K562 (cell line): Measurements from ENCODE around the gene PDZRN4. TPM values are rescaled to one million over a fixed set of nuclear protein-coding genes. Genes with fewer than 3 reads are reported as not detected.

Experiments used
- ATAC-seq: fragments of 200-7000 bp; cut with Tn5 transposase; 3 replicates; pipeline ENCODE4 v1.9.1; 2020; ENCODE audit warnings: moderate library complexity
- BruUV-seq: library from RNA; stranded (reverse); fragments of 400-500 nt; replicated peaks from 2 replicates; lab custom pipeline; 2021; lab: Mats Ljungman, UMichigan
- CTCF ChIA-PET: fragments of 300-600 bp; formaldehyde crosslinking; extraction: SDS; loops from one replicate; lab custom pipeline; 2021; ENCODE audit warnings: low intra/inter-chr PET ratio; lab: Yijun Ruan, JAX
- POLR2A ChIA-PET: fragments of 300-600, 350-650 bp; sonication (Branson Sonifier 250); formaldehyde crosslinking; extraction: SDS; loops from one replicate; lab custom pipeline; 2021; ENCODE audit warnings: antibody characterized with exemption, inconsistent platforms; lab: Yijun Ruan, JAX
- DNase-seq, 4 experiments: peaks; one replicate each; pipeline versions ENCODE4 v3.0.0 to v3.0.0-alpha.2; 2011 to 2018; ENCODE audit warnings: low spot score in 3 of 4, mixed read lengths in 3 of 4; ENCODE audit errors: extremely low read depth in 1 of 4
- FAIRE-seq: peaks from 2 replicates; lab custom pipeline; 2011; peaks lifted over from hg19 to GRCh38; lab: Jason Lieb, UNC
- H2AFZ ChIP-seq: 2 replicates; pipeline ENCODE4 v1.6.0; 2011; ENCODE audit warnings: low read depth, low read length, control low read depth, inconsistent platforms
- H3K27ac ChIP-seq: fragments of 200-600 bp; 3 replicates; pipeline ENCODE4 v1.8.0; 2011; ENCODE audit warnings: low read depth, mild to moderate bottlenecking, control low read depth, inconsistent platforms, low read length, moderate library complexity, mixed read lengths; ENCODE audit errors: extremely low read depth
- H3K27me3 ChIP-seq, 2 experiments: fragments of 300-600 bp in 1 of 2; 2 replicates in 1 of 2; 3 replicates in 1 of 2; pipeline versions ENCODE4 v1.6.0 to v1.8.0; 2011; ENCODE audit warnings: inconsistent platforms in 2 of 2, low read length in 2 of 2, mild to moderate bottlenecking in 1 of 2, mixed read lengths in 1 of 2, moderate library complexity in 1 of 2; ENCODE audit not compliant: control insufficient read depth in 2 of 2, insufficient read depth in 2 of 2
- H3K36me3 ChIP-seq: fragments of 300-600 bp; 3 replicates; pipeline ENCODE4 v1.8.0; 2011; ENCODE audit warnings: mild to moderate bottlenecking, low read length, inconsistent platforms; ENCODE audit not compliant: control insufficient read depth, insufficient read depth
- H3K4me1 ChIP-seq, 2 experiments: fragments of 200-600 bp in 1 of 2; replicated peaks in 1 of 2; 2 replicates in 1 of 2; 3 replicates in 1 of 2; pipeline versions ENCODE4 v1.5.1 to v1.8.0; 2011; ENCODE audit warnings: inconsistent platforms in 2 of 2, low read length in 2 of 2, mild to moderate bottlenecking in 1 of 2, mixed read lengths in 1 of 2, moderate library complexity in 1 of 2; ENCODE audit not compliant: control insufficient read depth in 2 of 2, insufficient read depth in 2 of 2
- H3K4me2 ChIP-seq: 2 replicates; pipeline ENCODE4 v1.6.1; 2011; ENCODE audit warnings: low read length, control low read depth, inconsistent platforms, mixed read lengths; ENCODE audit not compliant: insufficient read depth
- H3K4me3 ChIP-seq: fragments of 200-600 bp; sonication (generic), shearing (Covaris generic); 2 replicates; pipeline ENCODE4 v1.5.1; 2016; ENCODE audit warnings: control low read depth, inconsistent platforms
- H3K79me2 ChIP-seq: fragments of 200-600 bp; 3 replicates; pipeline ENCODE4 v1.8.0; 2011; ENCODE audit warnings: low read length, inconsistent platforms; ENCODE audit not compliant: control insufficient read depth, insufficient read depth
- H3K9ac ChIP-seq, 2 experiments: 2 replicates each; pipeline versions ENCODE4 v1.6.0 to v1.6.1; 2011; ENCODE audit warnings: low read depth in 2 of 2, low read length in 2 of 2, control low read depth in 1 of 2, inconsistent platforms in 1 of 2, mild to moderate bottlenecking in 1 of 2, mixed read lengths in 1 of 2; ENCODE audit not compliant: insufficient read depth in 1 of 2
- H3K9me1 ChIP-seq: one replicate; pipeline ENCODE4 v1.6.0; 2011; ENCODE audit warnings: inconsistent platforms, mild to moderate bottlenecking, low read length, moderate library complexity; ENCODE audit not compliant: control insufficient read depth, insufficient read depth
- H3K9me3 ChIP-seq: replicated peaks from 2 replicates; pipeline ENCODE4 v1.5.1; 2011; ENCODE audit warnings: low read depth, low read length, inconsistent platforms; ENCODE audit not compliant: control insufficient read depth, insufficient read depth
- H4K20me1 ChIP-seq: replicated peaks from 2 replicates; pipeline ENCODE4 v1.6.1; 2011; ENCODE audit warnings: low read length, inconsistent platforms, mixed read lengths; ENCODE audit not compliant: control insufficient read depth, insufficient read depth
- BRF2 ChIP-seq: IDR thresholded peaks from 3 replicates; pipeline ENCODE4 v1.6.1; 2011; ENCODE audit warnings: borderline replicate concordance, mild to moderate bottlenecking; ENCODE audit not compliant: insufficient read length, insufficient read depth
- CSDE1 ChIP-seq, 2 experiments: fragments of 450-650 bp; IDR thresholded peaks; 2 replicates each; pipeline ENCODE4 v1.6.1; 2016; ENCODE audit warnings: mild to moderate bottlenecking in 1 of 2
- E2F6 ChIP-seq, 2 experiments: IDR thresholded peaks; 2 replicates each; pipeline ENCODE4 v1.6.1; 2011; ENCODE audit warnings: borderline replicate concordance in 1 of 2, control low read depth in 1 of 2, low read depth in 1 of 2, low read length in 1 of 2, mild to moderate bottlenecking in 1 of 2, mixed read lengths in 1 of 2, moderate library complexity in 1 of 2; ENCODE audit not compliant: insufficient read depth in 1 of 2, insufficient read length in 1 of 2, poor library complexity in 1 of 2, severe bottlenecking in 1 of 2; ENCODE audit errors: extremely low read depth in 1 of 2
- ETV1 ChIP-seq: fragments of 450-650 bp; conservative IDR thresholded peaks from 2 replicates; pipeline ENCODE4 v1.6.1; 2016; ENCODE audit warnings: missing genetic modification characterization, control low read depth, low read depth, missing compliant biosample characterization
- GABPA ChIP-seq: fragments of 200-800 bp; sonication (Bioruptor generic); conservative IDR thresholded peaks from 2 replicates; pipeline ENCODE4 v1.6.1; 2016; ENCODE audit warnings: low read depth, missing genetic modification characterization, missing compliant biosample characterization
- HDAC6 ChIP-seq: IDR thresholded peaks from 2 replicates; pipeline ENCODE4 v1.6.1; 2012; ENCODE audit warnings: low read depth, mild to moderate bottlenecking, control low read depth, inconsistent platforms, low read length, moderate library complexity
- KAT7 ChIP-seq: sonication (generic); formaldehyde crosslinking; IDR thresholded peaks from 2 replicates; pipeline ENCODE4 v1.8.0; 2022; ENCODE audit warnings: missing genetic modification reagents, mild to moderate bottlenecking, borderline replicate concordance
- KLF16 ChIP-seq: IDR thresholded peaks from 2 replicates; pipeline ENCODE4 v1.6.1; 2016; ENCODE audit warnings: antibody characterized with exemption
- NCOA4 ChIP-seq: fragments of 450-650 bp; IDR thresholded peaks from 2 replicates; pipeline ENCODE4 v1.6.1; 2018; ENCODE audit warnings: mild to moderate bottlenecking; ENCODE audit not compliant: partially characterized antibody
- NR0B1 ChIP-seq: fragments of 450-650 bp; IDR thresholded peaks from one replicate; pipeline ENCODE4 v1.6.1; 2018; ENCODE audit warnings: mild to moderate bottlenecking, moderate library complexity; ENCODE audit not compliant: partially characterized antibody
- PYGO2 ChIP-seq: fragments of 450-650 bp; IDR thresholded peaks from 2 replicates; pipeline ENCODE4 v1.6.1; 2016; ENCODE audit warnings: mild to moderate bottlenecking, missing genetic modification characterization, moderate library complexity, missing compliant biosample characterization
- RFX1 ChIP-seq: fragments of 450-650 bp; IDR thresholded peaks from 2 replicates; pipeline ENCODE4 v1.6.1; 2016; ENCODE audit warnings: mild to moderate bottlenecking, moderate library complexity
- SMC3 ChIP-seq: conservative IDR thresholded peaks from 2 replicates; pipeline ENCODE4 v1.6.1; 2011; ENCODE audit warnings: low read depth, low read length, improper control_type of control experiment; ENCODE audit not compliant: insufficient read depth
- ZBTB34 ChIP-seq: fragments of 250-450 bp; sonication (Bioruptor Pico); IDR thresholded peaks from 2 replicates; pipeline ENCODE4 v1.8.0; 2021; ENCODE audit warnings: mild to moderate bottlenecking, moderate library complexity
- ZKSCAN8 ChIP-seq: fragments of 200-800 bp; sonication (Bioruptor generic); IDR thresholded peaks from 2 replicates; pipeline ENCODE4 v1.6.1; 2016; ENCODE audit warnings: missing genetic modification characterization, missing compliant biosample characterization
- ZNF165 ChIP-seq: fragments of 250-450 bp; sonication (Bioruptor Pico); IDR thresholded peaks from 2 replicates; pipeline ENCODE4 v1.4.0; 2020; ENCODE audit warnings: borderline replicate concordance
- ZNF277 ChIP-seq: fragments of 250-450 bp; sonication (Bioruptor Pico); IDR thresholded peaks from 2 replicates; pipeline ENCODE4 v1.8.0; 2022; ENCODE audit warnings: inconsistent platforms, mild to moderate bottlenecking, moderate library complexity, borderline replicate concordance
- in situ Hi-C: fragments of 300-500 bp; cut with MboI; formaldehyde crosslinking; loops from 4 replicates; pipeline ENCODE4 v1.15.0; 2018; ENCODE audit warnings: inconsistent platforms, mixed read lengths
- intact Hi-C: fragments of 100-400 bp; cut with micrococcal nuclease; formaldehyde crosslinking; loops from 2 replicates; pipeline ENCODE4 v1.14.2; 2022
- polyA plus RNA-seq, 8 experiments: library from polyadenylated mRNA; depleted of rRNA in 4 of 8; stranded (reverse) in 5 of 8; unstranded in 3 of 8; fragments of >200 nt; fragmentation: Nextera tagmentation in 2 of 8; fragmentation: Illumina TruSeq in 1 of 8; extraction: Ambion mirVana in 2 of 8; extraction: Trizol in 1 of 8; gene quantifications; 2 replicates each; pipeline versions ENCODE4 v1.2.1 to v1.2.3, GENCODE V29; 2011 to 2014; ENCODE audit warnings: inconsistent platforms in 1 of 8, missing spikeins in 1 of 8
- total RNA-seq, 7 experiments: library from RNA; depleted of rRNA in 6 of 7; stranded (reverse); fragments of >200 nt in 6 of 7; fragmentation: Illumina TruSeq in 2 of 7; extraction: Trizol in 2 of 7; gene quantifications; 2 replicates each; pipeline versions ENCODE4 v1.2.1 to v1.2.3, GENCODE V29; 2011 to 2021; ENCODE audit warnings: low replicate concordance in 1 of 7

Gene PDZRN4
- total and polyA plus RNA-seq, 9 of the 15 experiments (the other 6 are each of a cell fraction or from before 2014, with no cell fraction given), result not detected

GRCh38 chr12:41462312-41462711, 274.2 kb downstream of the PDZRN4 start:
- Histone ChIP-seq H3K9ac (no peak overlapping the region), H3K79me2 (no peaks in the 10 kb centered on the region), H3K27me3 (no peaks in the 10 kb centered on the region), H3K4me1 (no peaks in the 10 kb centered on the region), H4K20me1 (no peaks in the 10 kb centered on the region), H3K9me3 (no peaks in the 10 kb centered on the region), H3K9me1 (no peaks in the 10 kb centered on the region), H3K27ac (no peak overlapping the region), H2AFZ (no peak overlapping the region), H3K36me3 (no peaks in the 10 kb centered on the region), H3K4me3 (no peak overlapping the region), H3K4me2 (no peak overlapping the region)
- ChIA-PET CTCF (no interaction called here), POLR2A (no interaction called here)
- no peak for FAIRE-seq
- no TSS peak for BruUV-seq
- ATAC-seq, result no peak
- DNase-seq, result no peak
- intact Hi-C loops, result no loop called here
- in situ Hi-C loops, result no loop called here
- TF ChIP-seq RFX1 (no peak), PYGO2 (tag) (no peak), ZKSCAN8 (CRISPR knock-in tag) (no peak), SMC3 (no peak), ETV1 (tag) (no peak), GABPA (tag) (no peak), ZNF277 (CRISPR knock-in tag) (no peak), CSDE1 (IDR thresholded peaks at IDR 0.05) (no peak), NCOA4 (no peak), ZNF165 (CRISPR knock-in tag) (no peak), HDAC6 (no peak), ZBTB34 (CRISPR knock-in tag) (no peak), BRF2 (no peak), KLF16 (no peak), E2F6 (IDR thresholded peaks at IDR 0.05; ENCODE audit: borderline replicate concordance in 1 of 2, extremely low read depth in 1 of 2, insufficient read depth in 1 of 2, insufficient read length in 1 of 2, low read depth in 1 of 2, low read length in 1 of 2, poor library complexity in 1 of 2, severe bottlenecking in 1 of 2) (no peak), NR0B1 (no peak), KAT7 (CRISPR knock-in tag) (no peak)
